GM21447 (cell line): ENCODE measurements around the gene AGBL4.

Source experiments
- ATAC-seq: cut with Tn5 transposase; IDR thresholded peaks from one replicate; pipeline ENCODE4 v1.9.1; 2021; ENCODE audit not compliant: unreplicated experiment

Gene AGBL4

GRCh38 chr1:48741380-48741779 is 1282.4 kb downstream of the AGBL4 start:
- ATAC-seq, result no peak

GRCh38 chr1:48740621-48741020 is 1283.1 kb downstream of the AGBL4 start:
- ATAC-seq, result no peak

GRCh38 chr1:48739091-48739490 is 1284.7 kb downstream of the AGBL4 start:
- ATAC-seq, result no peak

- no peak for ATAC-seq
Observed at GRCh38 chr1:48738356-48738755, 1285.4 kb downstream of the AGBL4 start.

- no peak for ATAC-seq
Observed at GRCh38 chr1:48735796-48736195, 1288.0 kb downstream of the AGBL4 start.

- ATAC-seq, result no peak
Observed at GRCh38 chr1:48730164-48730910, 1293.4 kb downstream of the AGBL4 start.

GRCh38 chr1:48728584-48728983 is 1295.2 kb downstream of the AGBL4 start:
- ATAC-seq, result no peak

- ATAC-seq, result no peak
Observed at GRCh38 chr1:48726557-48727215, 1297.1 kb downstream of the AGBL4 start.

GRCh38 chr1:48726139-48726538 is 1297.6 kb downstream of the AGBL4 start:
- ATAC-seq, result no peak

GRCh38 chr1:48725341-48726046 is 1298.3 kb downstream of the AGBL4 start:
- no peak for ATAC-seq

- no peak for ATAC-seq
Observed at GRCh38 chr1:48720929-48721328, 1302.8 kb downstream of the AGBL4 start.

- ATAC-seq, result no peak
Observed at GRCh38 chr1:48718705-48719104, 1305.0 kb downstream of the AGBL4 start.

GRCh38 chr1:48718116-48718630 is 1305.6 kb downstream of the AGBL4 start:
- ATAC-seq, result no peak

- no peak for ATAC-seq
Observed at GRCh38 chr1:48717082-48717481, 1306.7 kb downstream of the AGBL4 start.

GRCh38 chr1:48715921-48716320 is 1307.8 kb downstream of the AGBL4 start:
- no peak for ATAC-seq

GRCh38 chr1:48710915-48711314 is 1312.8 kb downstream of the AGBL4 start:
- ATAC-seq, result no peak

GRCh38 chr1:48710318-48710717 is 1313.4 kb downstream of the AGBL4 start:
- ATAC-seq, result no peak

GRCh38 chr1:48704736-48705135 is 1319.0 kb downstream of the AGBL4 start:
- ATAC-seq, result no peak

GRCh38 chr1:48701445-48701844 is 1322.3 kb downstream of the AGBL4 start:
- ATAC-seq, result no peak

- ATAC-seq, result no peak
Observed at GRCh38 chr1:48697066-48697707, 1326.6 kb downstream of the AGBL4 start.

GRCh38 chr1:48695161-48695560 is 1328.6 kb downstream of the AGBL4 start:
- ATAC-seq, result no peak
